Caco-2 (cell line): ENCODE results near the gene CFAP20. TPM values are rescaled to one million over a fixed set of nuclear protein-coding genes. Genes with fewer than 3 reads are reported as not detected.
"Not testable (repeated sequence)": the region's sequence is repeated elsewhere in the genome, so short reads cannot be mapped to it uniquely, and the experiment has no call there.

ENCODE experiments used
- BruUV-seq: library from RNA; stranded (reverse); fragments of 400-500 nt; replicated peaks from 2 replicates; lab custom pipeline; 2021; lab: Mats Ljungman, UMichigan
- CTCF ChIA-PET: fragments of 300-600 bp; sonication (Branson Sonifier 250); formaldehyde crosslinking; loops from one replicate; lab custom pipeline; 2022; ENCODE audit warnings: antibody characterized with exemption; lab: Charles Lee
- POLR2A ChIA-PET: fragments of 300-600 bp; sonication (Branson Sonifier 250); formaldehyde crosslinking; loops from one replicate; lab custom pipeline; 2022; ENCODE audit warnings: antibody characterized with exemption; lab: Charles Lee
- DNase-seq, 2 experiments: peaks; one replicate each; pipeline versions ENCODE4 v3.0.0 to v3.0.0-alpha.2; 2020 to 2022
- H3K27me3 ChIP-seq: replicated peaks from 2 replicates; pipeline ENCODE4 v1.6.0; 2011; ENCODE audit warnings: low read length; ENCODE audit not compliant: control insufficient read depth, insufficient read depth
- H3K36me3 ChIP-seq: 2 replicates; pipeline ENCODE4 v1.5.1; 2011; ENCODE audit warnings: low read length; ENCODE audit not compliant: control insufficient read depth, insufficient read depth
- H3K4me1 ChIP-seq: fragments of 250-450 bp; sonication (Bioruptor Pico); 2 replicates; pipeline ENCODE4 v1.5.1; 2020; ENCODE audit warnings: mild to moderate bottlenecking
- H3K4me3 ChIP-seq: 2 replicates; pipeline ENCODE4 v1.5.1; 2011; ENCODE audit warnings: low read depth, mild to moderate bottlenecking, control low read depth, low read length
- H3K9me3 ChIP-seq: fragments of 250-450 bp; sonication (Bioruptor Pico); 2 replicates; pipeline ENCODE4 v1.5.1; 2020; ENCODE audit warnings: mild to moderate bottlenecking, moderate library complexity
- H3K27ac Mint-ChIP-seq: one replicate; pipeline ENCODE4 v1.8.0; 2022; ENCODE audit warnings: mixed read lengths; ENCODE audit not compliant: unreplicated experiment
- H3K27me3 Mint-ChIP-seq: one replicate; pipeline ENCODE4 v1.8.0; 2022; ENCODE audit warnings: mixed read lengths; ENCODE audit not compliant: insufficient read depth, unreplicated experiment
- H3K36me3 Mint-ChIP-seq: one replicate; pipeline ENCODE4 v1.8.0; 2022; ENCODE audit warnings: mild to moderate bottlenecking, mixed read lengths; ENCODE audit not compliant: insufficient read depth, unreplicated experiment
- H3K4me1 Mint-ChIP-seq: one replicate; pipeline ENCODE4 v1.8.0; 2022; ENCODE audit warnings: low read depth, mixed read lengths; ENCODE audit not compliant: unreplicated experiment
- H3K4me3 Mint-ChIP-seq: one replicate; pipeline ENCODE4 v1.8.0; 2022; ENCODE audit warnings: mild to moderate bottlenecking, moderate library complexity, mixed read lengths; ENCODE audit not compliant: unreplicated experiment
- H3K9me3 Mint-ChIP-seq: one replicate; pipeline ENCODE4 v1.8.0; 2022; ENCODE audit warnings: mixed read lengths; ENCODE audit not compliant: unreplicated experiment
- CTCF ChIP-seq, 2 experiments: fragments of 200-600 bp in 1 of 2; IDR thresholded peaks; 1 replicate in 1 of 2; 2 replicates in 1 of 2; pipeline versions ENCODE4 v1.5.1 to v1.8.0; 2011 to 2022; ENCODE audit warnings: antibody characterized with exemption in 1 of 2, control low read depth in 1 of 2, inconsistent platforms in 1 of 2, low read depth in 1 of 2, low read length in 1 of 2, mild to moderate bottlenecking in 1 of 2, moderate library complexity in 1 of 2; ENCODE audit not compliant: insufficient read depth in 1 of 2, severe bottlenecking in 1 of 2, unreplicated experiment in 1 of 2
- intact Hi-C: fragments of 100-400 bp; cut with micrococcal nuclease; formaldehyde crosslinking; loops from one replicate; pipeline ENCODE4 v1.10.0; 2022; ENCODE audit not compliant: unreplicated experiment
- total RNA-seq: library from RNA; stranded (reverse); gene quantifications from 2 replicates; pipeline ENCODE4 v1.2.3, GENCODE V29; 2022

Gene CFAP20
- total RNA-seq, 1 experiment from 2014 or later: 73.2 TPM

- H3K9me3 ChIP-seq: no peaks in the 10 kb centered on the region
- H3K4me3 ChIP-seq: no peak overlapping the region
- no peak overlapping the region for H3K4me3 Mint-ChIP-seq
- ChIA-PET CTCF (interaction anchor here (0.6 to 1.5 kb wide), 4 partner anchors 9 to 100 kb away, joined by 3 to 8 read pairs (median 5); partner anchors contain the start of gene CSNK2A2), POLR2A (no interaction called here)
- no peaks in the 10 kb centered on the region for H3K36me3 ChIP-seq
- no peaks in the 10 kb centered on the region for H3K27me3 ChIP-seq
- BruUV-seq: no TSS peak
- H3K27me3 Mint-ChIP-seq: peaks cover 5% of the 10 kb centered on the region
- no peaks in the 10 kb centered on the region for H3K9me3 Mint-ChIP-seq
- H3K4me1 Mint-ChIP-seq: no peaks in the 10 kb centered on the region
- TF ChIP-seq CTCF (IDR thresholded peaks at IDR 0.05; ENCODE audit: insufficient read depth in 1 of 2, low read depth in 1 of 2, low read length in 1 of 2, severe bottlenecking in 1 of 2, unreplicated experiment in 1 of 2): no peak
- H3K27ac Mint-ChIP-seq: no peak overlapping the region
- DNase-seq: no peak
- no peaks in the 10 kb centered on the region for H3K36me3 Mint-ChIP-seq
- H3K4me1 ChIP-seq: no peaks in the 10 kb centered on the region
- intact Hi-C loops: no loop called here
Observed at GRCh38 chr16:58098207-58099096, 30.7 kb downstream of the CFAP20 start.

GRCh38 chr16:58096249-58096648 is 32.9 kb downstream of the CFAP20 start:
- TF ChIP-seq CTCF (IDR thresholded peaks at IDR 0.05; ENCODE audit: insufficient read depth in 1 of 2, low read depth in 1 of 2, low read length in 1 of 2, severe bottlenecking in 1 of 2, unreplicated experiment in 1 of 2): no peak
- H3K4me1 ChIP-seq: no peaks in the 10 kb centered on the region
- Mint-ChIP-seq H3K27me3 (peaks cover 10% of the 10 kb centered on the region), H3K9me3 (no peaks in the 10 kb centered on the region), H3K27ac (no peak overlapping the region), H3K36me3 (no peaks in the 10 kb centered on the region), H3K4me1 (no peaks in the 10 kb centered on the region), H3K4me3 (no peak overlapping the region)
- CTCF ChIA-PET: interaction anchor here (0.9 to 1.6 kb wide), 3 partner anchors 11 to 33 kb away, joined by 3 to 16 read pairs (median 12); partner anchors contain the start of gene CFAP20
- H3K4me3 ChIP-seq: no peak overlapping the region
- DNase-seq: no peak
- H3K36me3 ChIP-seq: no peaks in the 10 kb centered on the region
- no peaks in the 10 kb centered on the region for H3K27me3 ChIP-seq
- POLR2A ChIA-PET: interaction anchor here (0.6 kb wide), 1 partner anchor 72 kb away, joined by 6 read pairs; no protein-coding TSS in a partner anchor
- intact Hi-C loops: no loop called here
- H3K9me3 ChIP-seq: no peaks in the 10 kb centered on the region
- no TSS peak for BruUV-seq

DNA sequence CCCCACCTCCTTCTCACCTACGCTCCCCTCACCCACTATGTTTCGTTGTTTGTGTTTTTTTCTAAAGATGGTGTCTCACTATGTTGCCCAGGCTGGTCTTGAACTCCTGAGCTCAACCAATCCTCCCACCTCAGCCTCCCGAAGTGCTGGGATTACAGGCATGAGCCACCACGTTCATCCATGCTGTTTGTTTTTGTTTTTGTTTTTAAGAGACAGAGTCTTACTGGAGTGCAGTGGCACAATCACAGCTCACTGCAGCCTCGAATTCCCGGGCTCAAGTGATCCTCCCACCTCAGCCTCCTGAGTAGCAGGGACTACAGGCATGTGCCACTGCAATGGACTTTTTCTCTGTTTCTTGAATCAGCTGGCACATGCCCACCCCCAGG is 33.6 kb downstream of the CFAP20 start:
- H3K4me1 ChIP-seq, H3K27me3 ChIP-seq, intact Hi-C loops, H3K4me3 Mint-ChIP-seq, DNase-seq, H3K9me3 Mint-ChIP-seq, H3K9me3 ChIP-seq, H3K36me3 ChIP-seq, H3K4me3 ChIP-seq, H3K27ac Mint-ChIP-seq, BruUV-seq, H3K4me1 Mint-ChIP-seq, H3K27me3 Mint-ChIP-seq, H3K36me3 Mint-ChIP-seq: not testable (repeated sequence)
- ChIA-PET POLR2A (interaction anchor here (0.6 kb wide), 1 partner anchor 71 kb away, joined by 6 read pairs; no protein-coding TSS in a partner anchor), CTCF (interaction anchor here (0.6 kb wide), 1 partner anchor 14 kb away, joined by 3 read pairs; no protein-coding TSS in a partner anchor)
